Neural progenitor cell (in vitro differentiated cells): ENCODE data around the gene ST3GAL4. TPM values are rescaled to one million over a fixed set of nuclear protein-coding genes. Genes with fewer than 3 reads are reported as not detected.

ENCODE experiments used
- DNase-seq: peaks from one replicate; pipeline ENCODE4 v3.0.0-alpha.2; 2016; ENCODE audit warnings: low spot score
- H2AFZ ChIP-seq: fragments of 200-600 bp; sonication (generic); replicated peaks from 2 replicates; pipeline ENCODE4 v1.6.1; 2016; ENCODE audit warnings: antibody characterized with exemption
- H3F3A ChIP-seq: fragments of 200-600 bp; sonication (generic); 2 replicates; pipeline ENCODE4 v1.6.1; 2016; ENCODE audit warnings: antibody characterized with exemption, low read depth
- H3K27ac ChIP-seq: fragments of 200-600 bp; sonication (generic); 2 replicates; pipeline ENCODE4 v1.5.1; 2016; ENCODE audit warnings: mild to moderate bottlenecking
- H3K27me3 ChIP-seq: fragments of 200-600 bp; sonication (generic); 2 replicates; pipeline ENCODE4 v1.6.1; 2016; ENCODE audit warnings: mild to moderate bottlenecking, moderate library complexity
- H3K36me3 ChIP-seq: fragments of 200-600 bp; sonication (generic); 2 replicates; pipeline ENCODE4 v1.5.1; 2016
- H3K4me1 ChIP-seq: fragments of 200-600 bp; sonication (generic); 2 replicates; pipeline ENCODE4 v1.6.1; 2016; ENCODE audit warnings: mixed run types
- H3K4me2 ChIP-seq: fragments of 200-600 bp; sonication (generic); 2 replicates; pipeline ENCODE4 v1.6.1; 2016
- H3K4me3 ChIP-seq: fragments of 200-600 bp; sonication (generic); 2 replicates; pipeline ENCODE4 v1.5.1; 2016
- H3K79me2 ChIP-seq: fragments of 200-600 bp; sonication (generic); 2 replicates; pipeline ENCODE4 v1.6.1; 2016; ENCODE audit warnings: low read depth
- H3K9ac ChIP-seq: fragments of 200-600 bp; sonication (generic); 2 replicates; pipeline ENCODE4 v1.6.1; 2016
- H3K9me3 ChIP-seq: fragments of 200-600 bp; sonication (generic); 2 replicates; pipeline ENCODE4 v1.5.1; 2016; ENCODE audit warnings: low read depth
- H4K20me1 ChIP-seq: fragments of 200-600 bp; sonication (generic); 2 replicates; pipeline ENCODE4 v1.6.1; 2016; ENCODE audit warnings: low read depth
- H3K27ac Mint-ChIP-seq: 3 replicates; pipeline ENCODE4 v1.8.0; 2021; ENCODE audit warnings: mixed read lengths
- H3K27me3 Mint-ChIP-seq: 2 replicates; pipeline ENCODE4 v1.8.0; 2022; ENCODE audit warnings: low read depth, mild to moderate bottlenecking, inconsistent platforms, moderate library complexity, mixed read lengths; ENCODE audit not compliant: insufficient read depth
- H3K36me3 Mint-ChIP-seq: 3 replicates; pipeline ENCODE4 v1.8.0; 2021; ENCODE audit warnings: mixed read lengths
- H3K4me1 Mint-ChIP-seq: 3 replicates; pipeline ENCODE4 v1.8.0; 2021; ENCODE audit warnings: mixed read lengths
- H3K4me3 Mint-ChIP-seq: 3 replicates; pipeline ENCODE4 v1.8.0; 2021; ENCODE audit warnings: mild to moderate bottlenecking, moderate library complexity, mixed read lengths
- H3K9me3 Mint-ChIP-seq: 3 replicates; pipeline ENCODE4 v1.8.0; 2020; ENCODE audit warnings: mixed read lengths
- CTCF ChIP-seq: fragments of 200-600 bp; sonication (generic); IDR thresholded peaks from 2 replicates; pipeline ENCODE4 v1.5.1; 2017; ENCODE audit warnings: antibody characterized with exemption, mild to moderate bottlenecking
- EZH2 ChIP-seq: fragments of 200-600 bp; sonication (generic); IDR thresholded peaks from 2 replicates; pipeline ENCODE4 v1.6.1; 2017; ENCODE audit warnings: antibody characterized with exemption, mild to moderate bottlenecking, moderate library complexity
- EZH2phosphoT487 ChIP-seq: fragments of 200-600 bp; sonication (generic); IDR thresholded peaks from 2 replicates; pipeline ENCODE4 v1.6.1; 2017; ENCODE audit warnings: antibody characterized with exemption
- total RNA-seq: library from RNA; depleted of rRNA; stranded (reverse); fragments of >200 nt; gene quantifications from 2 replicates; pipeline ENCODE4 v1.2.3, GENCODE V29; 2015; ENCODE audit warnings: low replicate concordance

ST3GAL4 gene
- total RNA-seq, 1 donor from 2014 or later = 13.0 TPM

- Histone ChIP-seq H3K36me3 (no peaks in the 10 kb centered on the region), H3K4me1 (peaks cover 38% of the 10 kb centered on the region), H2AFZ (no peak overlapping the region), H3K9me3 (no peaks in the 10 kb centered on the region), H3K4me3 (no peak overlapping the region), H3K79me2 (no peaks in the 10 kb centered on the region), H3K4me2 (no peak overlapping the region), H3K27me3 (no peaks in the 10 kb centered on the region), H3F3A (peaks cover 8% of the 10 kb centered on the region), H3K9ac (no peak overlapping the region), H4K20me1 (no peaks in the 10 kb centered on the region), H3K27ac (no peak overlapping the region)
- no peak overlapping the region for H3K4me3 Mint-ChIP-seq
- H3K36me3 Mint-ChIP-seq = no peaks in the 10 kb centered on the region
- DNase-seq = no peak
- H3K27me3 Mint-ChIP-seq = peaks cover 4% of the 10 kb centered on the region
- H3K4me1 Mint-ChIP-seq = peaks cover 36% of the 10 kb centered on the region
- H3K27ac Mint-ChIP-seq = no peak overlapping the region
- TF ChIP-seq EZH2 = no peak
- no peak for TF ChIP-seq EZH2phosphoT487
- no peak for TF ChIP-seq CTCF
- H3K9me3 Mint-ChIP-seq = no peaks in the 10 kb centered on the region
Measured at GRCh38 chr11:126438272-126438671, 82.8 kb downstream of the ST3GAL4 start.

- peaks cover 36% of the 10 kb centered on the region for H3K4me1 Mint-ChIP-seq
- no peak overlapping the region for H3K9ac ChIP-seq
- no peak overlapping the region for H3K4me3 Mint-ChIP-seq
- peaks cover 8% of the 10 kb centered on the region for H3F3A ChIP-seq
- no peak for TF ChIP-seq EZH2phosphoT487
- no peak for TF ChIP-seq EZH2
- no peak for TF ChIP-seq CTCF
- no peak for DNase-seq
- H3K79me2 ChIP-seq = no peaks in the 10 kb centered on the region
- no peaks in the 10 kb centered on the region for H3K27me3 ChIP-seq
- H3K27ac Mint-ChIP-seq = no peak overlapping the region
- no peak overlapping the region for H3K27ac ChIP-seq
- H3K9me3 Mint-ChIP-seq = no peaks in the 10 kb centered on the region
- no peak overlapping the region for H3K4me2 ChIP-seq
- no peaks in the 10 kb centered on the region for H3K36me3 ChIP-seq
- no peak overlapping the region for H2AFZ ChIP-seq
- H3K27me3 Mint-ChIP-seq = peaks cover 4% of the 10 kb centered on the region
- no peaks in the 10 kb centered on the region for H3K36me3 Mint-ChIP-seq
- peaks cover 39% of the 10 kb centered on the region for H3K4me1 ChIP-seq
- H3K4me3 ChIP-seq = no peak overlapping the region
- H3K9me3 ChIP-seq = no peaks in the 10 kb centered on the region
- H4K20me1 ChIP-seq = no peaks in the 10 kb centered on the region
Measured at GRCh38 chr11:126438691-126439090, 83.2 kb downstream of the ST3GAL4 start.

- H3K4me2 ChIP-seq = no peak overlapping the region
Measured at GRCh38 chr11:126440276-126440675, 84.8 kb downstream of the ST3GAL4 start.

More at GRCh38 chr11:126440276-126440675, 84.8 kb downstream of the ST3GAL4 start:
- H3K4me1 ChIP-seq = peaks cover 29% of the 10 kb centered on the region
- no peaks in the 10 kb centered on the region for H3K9me3 ChIP-seq
- peaks cover 29% of the 10 kb centered on the region for H3K4me1 Mint-ChIP-seq
- no peak overlapping the region for H3K4me3 Mint-ChIP-seq
- no peaks in the 10 kb centered on the region for H3K9me3 Mint-ChIP-seq
- H3K36me3 Mint-ChIP-seq = no peaks in the 10 kb centered on the region
- peaks cover 2% of the 10 kb centered on the region for H3K27me3 Mint-ChIP-seq
- H3K4me3 ChIP-seq = no peak overlapping the region
- no peak overlapping the region for H3K9ac ChIP-seq
- H3K36me3 ChIP-seq = no peaks in the 10 kb centered on the region
- no peak overlapping the region for H3K27ac ChIP-seq
- H3K79me2 ChIP-seq = no peaks in the 10 kb centered on the region
- TF ChIP-seq CTCF = no peak
- H3F3A ChIP-seq = peaks cover 8% of the 10 kb centered on the region
- no peak overlapping the region for H3K27ac Mint-ChIP-seq
- peak overlapping the region; percentile 20 for H2AFZ ChIP-seq
- no peaks in the 10 kb centered on the region for H4K20me1 ChIP-seq
- H3K27me3 ChIP-seq = no peaks in the 10 kb centered on the region
- no peak for DNase-seq
